H1 (cell line): ENCODE data around the gene KLHL35. TPM values are rescaled to one million over a fixed set of nuclear protein-coding genes. Genes with fewer than 3 reads are reported as not detected.

Experiments
- BACH1 ChIP-seq: IDR thresholded peaks from 2 replicates; pipeline ENCODE4 v1.6.1; 2012; ENCODE audit warnings: low read length, improper control_type of control experiment
- CBX5 ChIP-seq: fragments of 300-800, 300-1000 bp; sonication (generic); IDR thresholded peaks from 2 replicates; pipeline ENCODE4 v1.7.1; 2016; ENCODE audit warnings: antibody characterized with exemption, low read length, low read depth
- CHD1 ChIP-seq: IDR thresholded peaks from 2 replicates; pipeline ENCODE4 v1.6.1; 2012; ENCODE audit warnings: low read depth, low read length, improper control_type of control experiment
- CHD2 ChIP-seq: IDR thresholded peaks from 2 replicates; pipeline ENCODE4 v1.6.1; 2012; ENCODE audit warnings: low read length, improper control_type of control experiment
- GABPA ChIP-seq: IDR thresholded peaks from 2 replicates; pipeline ENCODE4 v1.6.1; 2011; ENCODE audit warnings: mild to moderate bottlenecking, low read length, moderate library complexity, borderline replicate concordance; ENCODE audit not compliant: insufficient read depth
- MAFK ChIP-seq: IDR thresholded peaks from 2 replicates; pipeline ENCODE4 v1.6.1; 2012; ENCODE audit warnings: low read depth, mild to moderate bottlenecking, improper control_type of control experiment, low read length
- NRF1 ChIP-seq: IDR thresholded peaks from 2 replicates; pipeline ENCODE4 v1.6.1; 2011; ENCODE audit warnings: mild to moderate bottlenecking, low read depth, low read length, improper control_type of control experiment
- POLR2AphosphoS5 ChIP-seq: IDR thresholded peaks from 2 replicates; pipeline ENCODE4 v1.6.1; 2011; ENCODE audit warnings: low read depth, low read length
- RFX5 ChIP-seq: IDR thresholded peaks from 2 replicates; pipeline ENCODE4 v1.6.1; 2011; ENCODE audit warnings: low read depth, low read length, improper control_type of control experiment, borderline replicate concordance
- SP4 ChIP-seq: IDR thresholded peaks from 2 replicates; pipeline ENCODE4 v1.6.1; 2012; ENCODE audit warnings: low read length, inconsistent platforms
- ZNF274 ChIP-seq: IDR thresholded peaks from 2 replicates; pipeline ENCODE4 v1.7.0; 2012; ENCODE audit warnings: low read length, borderline replicate concordance; ENCODE audit errors: extremely low read depth
- polyA plus RNA-seq, 7 experiments: library from polyadenylated mRNA; depleted of rRNA in 3 of 7; stranded (reverse) in 5 of 7; unstranded in 2 of 7; fragments of >200 nt in 5 of 7; fragments of 200-250 nt in 2 of 7; gene quantifications; 1 replicate in 5 of 7; 2 replicates in 1 of 7; 4 replicates in 1 of 7; pipeline versions ENCODE4 v1.2.1 to v1.2.3, GENCODE V29; 2011 to 2013; ENCODE audit warnings: missing spikeins in 2 of 7, mixed read lengths in 2 of 7
- total RNA-seq: library from RNA; stranded (reverse); fragmentation: NEBNext Ultra II Directional; extraction: Animal tissue kit (Norgen Biotek cat#: 25700); gene quantifications from 2 replicates; pipeline ENCODE4 v1.2.1, GENCODE V29; 2021
- TF ChIP-seq, protein P1 (sequence below): fragments of 300-600 bp; sonication (generic); IDR thresholded peaks from 2 replicates; pipeline ENCODE4 v1.7.1; 2012; ENCODE audit warnings: low read length, moderate library complexity, mild to moderate bottlenecking, inconsistent platforms; ENCODE audit not compliant: insufficient replicate concordance
- TF ChIP-seq, protein P2 (sequence below): IDR thresholded peaks from 2 replicates; pipeline ENCODE4 v1.6.1; 2011; ENCODE audit warnings: low read depth, mild to moderate bottlenecking, low read length; ENCODE audit not compliant: insufficient read depth

The KLHL35 gene
- total and polyA plus RNA-seq, 2 of the 8 experiments (the other 6 are each of a cell fraction or from before 2014, with no cell fraction given) = 0.35 to 0.41 TPM

DNA sequence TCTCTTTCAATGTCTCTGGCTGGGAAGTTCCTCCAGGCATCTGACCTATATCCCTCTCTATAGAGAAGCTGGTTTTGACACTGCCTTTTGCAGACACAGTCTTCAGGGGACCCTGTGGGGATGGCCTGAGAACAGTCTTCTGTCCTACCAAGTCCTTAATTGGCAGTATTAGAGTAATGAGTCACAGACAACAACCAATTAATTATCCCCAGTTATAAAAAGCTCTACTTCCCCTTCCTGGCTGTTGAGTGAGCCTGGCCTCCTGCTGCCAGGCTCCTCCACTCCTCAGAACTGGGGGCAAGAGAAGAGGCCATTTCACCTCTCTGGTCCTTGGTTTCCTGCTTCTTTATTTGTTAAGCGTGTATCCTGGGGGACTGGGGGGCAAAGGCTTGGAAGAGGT, 41.2 kb upstream of the KLHL35 start (continued):
- TF ChIP-seq, protein P1, sequence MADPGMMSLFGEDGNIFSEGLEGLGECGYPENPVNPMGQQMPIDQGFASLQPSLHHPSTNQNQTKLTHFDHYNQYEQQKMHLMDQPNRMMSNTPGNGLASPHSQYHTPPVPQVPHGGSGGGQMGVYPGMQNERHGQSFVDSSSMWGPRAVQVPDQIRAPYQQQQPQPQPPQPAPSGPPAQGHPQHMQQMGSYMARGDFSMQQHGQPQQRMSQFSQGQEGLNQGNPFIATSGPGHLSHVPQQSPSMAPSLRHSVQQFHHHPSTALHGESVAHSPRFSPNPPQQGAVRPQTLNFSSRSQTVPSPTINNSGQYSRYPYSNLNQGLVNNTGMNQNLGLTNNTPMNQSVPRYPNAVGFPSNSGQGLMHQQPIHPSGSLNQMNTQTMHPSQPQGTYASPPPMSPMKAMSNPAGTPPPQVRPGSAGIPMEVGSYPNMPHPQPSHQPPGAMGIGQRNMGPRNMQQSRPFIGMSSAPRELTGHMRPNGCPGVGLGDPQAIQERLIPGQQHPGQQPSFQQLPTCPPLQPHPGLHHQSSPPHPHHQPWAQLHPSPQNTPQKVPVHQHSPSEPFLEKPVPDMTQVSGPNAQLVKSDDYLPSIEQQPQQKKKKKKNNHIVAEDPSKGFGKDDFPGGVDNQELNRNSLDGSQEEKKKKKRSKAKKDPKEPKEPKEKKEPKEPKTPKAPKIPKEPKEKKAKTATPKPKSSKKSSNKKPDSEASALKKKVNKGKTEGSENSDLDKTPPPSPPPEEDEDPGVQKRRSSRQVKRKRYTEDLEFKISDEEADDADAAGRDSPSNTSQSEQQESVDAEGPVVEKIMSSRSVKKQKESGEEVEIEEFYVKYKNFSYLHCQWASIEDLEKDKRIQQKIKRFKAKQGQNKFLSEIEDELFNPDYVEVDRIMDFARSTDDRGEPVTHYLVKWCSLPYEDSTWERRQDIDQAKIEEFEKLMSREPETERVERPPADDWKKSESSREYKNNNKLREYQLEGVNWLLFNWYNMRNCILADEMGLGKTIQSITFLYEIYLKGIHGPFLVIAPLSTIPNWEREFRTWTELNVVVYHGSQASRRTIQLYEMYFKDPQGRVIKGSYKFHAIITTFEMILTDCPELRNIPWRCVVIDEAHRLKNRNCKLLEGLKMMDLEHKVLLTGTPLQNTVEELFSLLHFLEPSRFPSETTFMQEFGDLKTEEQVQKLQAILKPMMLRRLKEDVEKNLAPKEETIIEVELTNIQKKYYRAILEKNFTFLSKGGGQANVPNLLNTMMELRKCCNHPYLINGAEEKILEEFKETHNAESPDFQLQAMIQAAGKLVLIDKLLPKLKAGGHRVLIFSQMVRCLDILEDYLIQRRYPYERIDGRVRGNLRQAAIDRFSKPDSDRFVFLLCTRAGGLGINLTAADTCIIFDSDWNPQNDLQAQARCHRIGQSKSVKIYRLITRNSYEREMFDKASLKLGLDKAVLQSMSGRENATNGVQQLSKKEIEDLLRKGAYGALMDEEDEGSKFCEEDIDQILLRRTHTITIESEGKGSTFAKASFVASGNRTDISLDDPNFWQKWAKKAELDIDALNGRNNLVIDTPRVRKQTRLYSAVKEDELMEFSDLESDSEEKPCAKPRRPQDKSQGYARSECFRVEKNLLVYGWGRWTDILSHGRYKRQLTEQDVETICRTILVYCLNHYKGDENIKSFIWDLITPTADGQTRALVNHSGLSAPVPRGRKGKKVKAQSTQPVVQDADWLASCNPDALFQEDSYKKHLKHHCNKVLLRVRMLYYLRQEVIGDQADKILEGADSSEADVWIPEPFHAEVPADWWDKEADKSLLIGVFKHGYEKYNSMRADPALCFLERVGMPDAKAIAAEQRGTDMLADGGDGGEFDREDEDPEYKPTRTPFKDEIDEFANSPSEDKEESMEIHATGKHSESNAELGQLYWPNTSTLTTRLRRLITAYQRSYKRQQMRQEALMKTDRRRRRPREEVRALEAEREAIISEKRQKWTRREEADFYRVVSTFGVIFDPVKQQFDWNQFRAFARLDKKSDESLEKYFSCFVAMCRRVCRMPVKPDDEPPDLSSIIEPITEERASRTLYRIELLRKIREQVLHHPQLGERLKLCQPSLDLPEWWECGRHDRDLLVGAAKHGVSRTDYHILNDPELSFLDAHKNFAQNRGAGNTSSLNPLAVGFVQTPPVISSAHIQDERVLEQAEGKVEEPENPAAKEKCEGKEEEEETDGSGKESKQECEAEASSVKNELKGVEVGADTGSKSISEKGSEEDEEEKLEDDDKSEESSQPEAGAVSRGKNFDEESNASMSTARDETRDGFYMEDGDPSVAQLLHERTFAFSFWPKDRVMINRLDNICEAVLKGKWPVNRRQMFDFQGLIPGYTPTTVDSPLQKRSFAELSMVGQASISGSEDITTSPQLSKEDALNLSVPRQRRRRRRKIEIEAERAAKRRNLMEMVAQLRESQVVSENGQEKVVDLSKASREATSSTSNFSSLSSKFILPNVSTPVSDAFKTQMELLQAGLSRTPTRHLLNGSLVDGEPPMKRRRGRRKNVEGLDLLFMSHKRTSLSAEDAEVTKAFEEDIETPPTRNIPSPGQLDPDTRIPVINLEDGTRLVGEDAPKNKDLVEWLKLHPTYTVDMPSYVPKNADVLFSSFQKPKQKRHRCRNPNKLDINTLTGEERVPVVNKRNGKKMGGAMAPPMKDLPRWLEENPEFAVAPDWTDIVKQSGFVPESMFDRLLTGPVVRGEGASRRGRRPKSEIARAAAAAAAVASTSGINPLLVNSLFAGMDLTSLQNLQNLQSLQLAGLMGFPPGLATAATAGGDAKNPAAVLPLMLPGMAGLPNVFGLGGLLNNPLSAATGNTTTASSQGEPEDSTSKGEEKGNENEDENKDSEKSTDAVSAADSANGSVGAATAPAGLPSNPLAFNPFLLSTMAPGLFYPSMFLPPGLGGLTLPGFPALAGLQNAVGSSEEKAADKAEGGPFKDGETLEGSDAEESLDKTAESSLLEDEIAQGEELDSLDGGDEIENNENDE = no peak
- TF ChIP-seq SP4 = no peak
- TF ChIP-seq MAFK = no peak
- TF ChIP-seq BACH1 = no peak
- TF ChIP-seq ZNF274 = no peak
- TF ChIP-seq NRF1 = no peak
- TF ChIP-seq GABPA = no peak
- no peak for TF ChIP-seq CHD1
- no peak for TF ChIP-seq CHD2
- no peak for TF ChIP-seq POLR2AphosphoS5
- TF ChIP-seq CBX5 = no peak
- TF ChIP-seq, protein P2, sequence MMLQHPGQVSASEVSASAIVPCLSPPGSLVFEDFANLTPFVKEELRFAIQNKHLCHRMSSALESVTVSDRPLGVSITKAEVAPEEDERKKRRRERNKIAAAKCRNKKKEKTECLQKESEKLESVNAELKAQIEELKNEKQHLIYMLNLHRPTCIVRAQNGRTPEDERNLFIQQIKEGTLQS = no peak
- no peak for TF ChIP-seq RFX5
